Activated CD8-positive, alpha-beta T cell treated with anti-CD3 and anti-CD28 coated beads for 36 hours (primary cell): Measurements from ENCODE around the gene ZNF74. TPM values are rescaled to one million over a fixed set of nuclear protein-coding genes. Genes with fewer than 3 reads are reported as not detected.

ENCODE experiments used
- ATAC-seq: fragments of 200-7000 bp; cut with Tn5 transposase; one replicate; pipeline ENCODE4 v1.10.0; 2021; ENCODE audit warnings: mild to moderate bottlenecking, moderate library complexity
- CTCF ChIA-PET: fragments of 350-600 bp; sonication (Branson Sonifier 250); formaldehyde crosslinking; loops from one replicate; lab custom pipeline; 2021; ENCODE audit warnings: antibody characterized with exemption; lab: Charles Lee
- POLR2A ChIA-PET: fragments of 350-600 bp; sonication (Branson Sonifier 250); formaldehyde crosslinking; loops from one replicate; lab custom pipeline; 2021; ENCODE audit warnings: antibody characterized with exemption; lab: Charles Lee
- DNase-seq: peaks from one replicate; pipeline ENCODE4 v3.0.0-alpha.2; 2020
- H3K27ac Mint-ChIP-seq: one replicate; pipeline ENCODE4 v1.8.0; 2021; ENCODE audit warnings: mild to moderate bottlenecking, mixed read lengths
- H3K27me3 Mint-ChIP-seq: one replicate; pipeline ENCODE4 v1.8.0; 2021; ENCODE audit warnings: mixed read lengths
- H3K36me3 Mint-ChIP-seq: one replicate; pipeline ENCODE4 v1.8.0; 2021; ENCODE audit warnings: low read depth, mixed read lengths
- H3K4me1 Mint-ChIP-seq: one replicate; pipeline ENCODE4 v1.8.0; 2021; ENCODE audit warnings: low read depth, mixed read lengths
- H3K4me3 Mint-ChIP-seq: one replicate; pipeline ENCODE4 v1.8.0; 2021; ENCODE audit warnings: mild to moderate bottlenecking, moderate library complexity, mixed read lengths
- H3K9me3 Mint-ChIP-seq: one replicate; pipeline ENCODE4 v1.8.0; 2021; ENCODE audit warnings: mixed read lengths
- CTCF ChIP-seq: fragments of 200-600 bp; IDR thresholded peaks from one replicate; pipeline ENCODE4 v1.8.0; 2022; ENCODE audit warnings: antibody characterized with exemption, mild to moderate bottlenecking
- intact Hi-C: fragments of 100-400 bp; cut with micrococcal nuclease; formaldehyde crosslinking; loops from one replicate; pipeline ENCODE4 v1.10.0; 2022
- total RNA-seq, 2 experiments: library from RNA; stranded (reverse); gene quantifications; one replicate each; pipeline ENCODE4 v1.2.3, GENCODE V29; 2021

Gene ZNF74
- total RNA-seq, 2 experiments from 2014 or later = 11.8 to 13.4 TPM

- ATAC-seq (no peak), DNase-seq (no peak)
- ChIA-PET POLR2A (no interaction called here), CTCF (no interaction called here)
- intact Hi-C loops = no loop called here
- Mint-ChIP-seq H3K4me1 (no peaks in the 10 kb centered on the region), H3K9me3 (no peaks in the 10 kb centered on the region), H3K27me3 (peaks cover 7% of the 10 kb centered on the region), H3K4me3 (no peak overlapping the region), H3K27ac (no peak overlapping the region), H3K36me3 (peaks cover 9% of the 10 kb centered on the region)
- no peak for TF ChIP-seq CTCF
Measured at GRCh38 chr22:20442485-20443284, 48.7 kb downstream of the ZNF74 start.

GRCh38 chr22:20444325-20444724 is 50.4 kb downstream of the ZNF74 start:
- no peaks in the 10 kb centered on the region for H3K9me3 Mint-ChIP-seq
- H3K27ac Mint-ChIP-seq = no peak overlapping the region
- H3K4me3 Mint-ChIP-seq = no peak overlapping the region
- H3K4me1 Mint-ChIP-seq = no peaks in the 10 kb centered on the region
- POLR2A ChIA-PET = no interaction called here
- TF ChIP-seq CTCF = no peak
- CTCF ChIA-PET = interaction anchor here (1.0 to 2.7 kb wide), 2 partner anchors 12 to 26 kb away, joined by 3 to 9 read pairs; no protein-coding TSS in a partner anchor
- ATAC-seq (no peak), DNase-seq (no peak)
- H3K27me3 Mint-ChIP-seq = no peaks in the 10 kb centered on the region
- H3K36me3 Mint-ChIP-seq = peaks cover 9% of the 10 kb centered on the region
- intact Hi-C loops = no loop called here

- no peak overlapping the region for H3K4me3 Mint-ChIP-seq
- H3K36me3 Mint-ChIP-seq = peaks cover 6% of the 10 kb centered on the region
- H3K27me3 Mint-ChIP-seq = no peaks in the 10 kb centered on the region
- H3K4me1 Mint-ChIP-seq = no peaks in the 10 kb centered on the region
- no peak for TF ChIP-seq CTCF
- H3K27ac Mint-ChIP-seq = no peak overlapping the region
- ChIA-PET CTCF (interaction anchor here (1.2 kb wide), 1 partner anchor 8 kb away, joined by 3 read pairs; no protein-coding TSS in a partner anchor), POLR2A (no interaction called here)
- no peaks in the 10 kb centered on the region for H3K9me3 Mint-ChIP-seq
- intact Hi-C loops = no loop called here
- DNase-seq = no peak
- ATAC-seq = no peak
Measured at GRCh38 chr22:20446383-20446970, 52.5 kb downstream of the ZNF74 start.

- Mint-ChIP-seq H3K27me3 (no peaks in the 10 kb centered on the region), H3K9me3 (no peaks in the 10 kb centered on the region), H3K27ac (no peak overlapping the region), H3K4me3 (no peak overlapping the region), H3K4me1 (no peaks in the 10 kb centered on the region), H3K36me3 (peaks cover 6% of the 10 kb centered on the region)
- DNase-seq (no peak), ATAC-seq (no peak)
- no peak for TF ChIP-seq CTCF
- CTCF ChIA-PET = interaction anchor here (1.1 kb wide), 1 partner anchor 31 kb away, joined by 5 read pairs; no protein-coding TSS in a partner anchor
- POLR2A ChIA-PET = no interaction called here
- intact Hi-C loops = no loop called here
Measured at GRCh38 chr22:20448630-20449029, 54.7 kb downstream of the ZNF74 start.
